Erythroblast (primary cell): Measurements from ENCODE around the gene SCN9A.

Source experiments
- DNase-seq, 2 experiments: peaks; one replicate each; lab custom pipeline; 2025; lab: John Stamatoyannopoulos, UW
- GATA1 ChIP-seq: IDR thresholded peaks from 2 replicates; pipeline ENCODE4 v1.6.1; 2011; ENCODE audit warnings: low read depth, mild to moderate bottlenecking, control low read depth, low read length, moderate library complexity
- POLR2A ChIP-seq: IDR thresholded peaks from 2 replicates; pipeline ENCODE4 v1.6.1; 2011; ENCODE audit warnings: mild to moderate bottlenecking, low read length

SCN9A gene

DNA sequence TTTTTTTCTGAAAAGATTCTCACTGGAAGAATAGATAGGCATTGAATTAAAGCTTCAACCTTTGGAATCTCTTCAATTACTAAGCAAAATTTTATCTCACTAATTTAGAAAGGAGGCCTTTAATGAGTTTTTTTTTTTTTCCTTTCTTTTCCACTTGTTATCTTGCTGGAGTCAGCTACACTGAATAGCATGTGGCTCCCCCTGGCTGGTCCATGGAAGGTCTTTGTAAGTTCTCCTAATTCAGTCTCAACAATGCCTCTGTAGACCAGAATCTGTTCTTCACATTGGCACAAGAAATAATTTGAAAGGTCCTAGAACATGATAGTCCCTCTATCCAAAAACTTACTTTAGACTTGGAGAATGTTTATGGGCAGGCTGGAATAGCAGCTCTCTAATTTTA is 223.7 kb downstream of the SCN9A start:
- DNase-seq, result no peak
- TF ChIP-seq POLR2A (no peak), GATA1 (no peak)

DNA sequence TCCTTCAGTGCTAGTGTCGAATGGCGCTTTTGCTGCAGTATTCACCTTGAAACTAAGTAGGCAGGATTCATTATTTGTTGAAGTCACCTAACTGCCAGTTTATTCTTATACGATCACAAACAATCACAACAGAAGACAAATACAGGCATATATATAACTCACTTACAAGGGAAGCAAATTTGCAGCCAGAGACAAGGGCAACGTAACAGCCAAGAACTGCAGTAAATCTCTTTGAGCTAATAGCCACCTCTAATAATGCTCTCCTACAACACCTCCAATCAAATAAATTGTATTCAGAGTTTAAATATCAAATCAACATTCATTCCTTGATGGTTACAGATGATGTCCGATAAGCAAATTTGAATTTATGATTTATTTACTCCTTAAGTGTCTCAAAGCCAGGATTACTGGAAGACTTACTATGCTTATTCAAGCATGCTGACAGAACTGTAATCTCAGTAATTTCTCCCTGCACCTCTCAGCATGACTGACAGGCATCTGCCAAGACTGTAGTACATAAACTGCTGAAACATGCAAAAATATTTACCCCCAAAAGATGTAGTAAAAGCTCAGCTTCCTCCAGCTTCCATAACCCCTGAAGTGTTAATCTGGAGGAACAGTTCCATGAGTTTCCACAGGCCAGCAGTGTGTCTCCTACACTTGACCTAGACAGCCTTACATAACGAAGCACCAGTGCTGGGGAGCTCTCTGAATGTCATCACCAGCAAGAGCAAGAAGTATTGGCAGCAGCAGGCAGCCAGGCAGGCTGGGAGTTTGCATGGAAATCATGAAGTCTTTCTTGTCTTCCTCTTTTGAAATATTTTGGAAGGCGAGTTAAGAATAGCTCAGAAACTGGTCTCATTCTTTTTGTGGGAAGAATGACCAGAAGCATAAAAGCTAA is 227.0 kb downstream of the SCN9A start:
- DNase-seq, result no peak
- TF ChIP-seq GATA1 (no peak), POLR2A (no peak)

DNA sequence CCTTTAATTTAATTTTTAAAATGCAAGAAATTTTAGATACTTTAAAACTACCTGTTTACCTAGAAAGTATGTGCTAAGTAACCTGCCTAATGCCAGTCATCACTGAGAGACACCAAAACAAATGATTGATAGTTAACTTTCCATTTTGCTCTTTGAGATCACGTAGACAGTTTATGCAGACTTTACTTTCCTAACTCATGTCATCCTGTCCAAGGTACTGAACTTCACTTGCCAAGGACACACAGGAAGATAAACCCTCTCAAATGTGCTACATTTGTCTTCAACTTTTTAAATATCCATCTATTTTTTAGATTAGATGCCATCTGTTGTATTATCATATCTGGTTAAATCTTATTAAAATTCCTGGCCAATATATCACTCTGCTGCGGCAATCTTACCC is 227.9 kb downstream of the SCN9A start:
- no peak for TF ChIP-seq POLR2A
- no peak for TF ChIP-seq GATA1

More for the DNA sequence above, 227.9 kb downstream of the SCN9A start:
- no peak for DNase-seq
